WTC11 (cell line): ENCODE data around the gene SCO2. TPM values are rescaled to one million over a fixed set of nuclear protein-coding genes. Genes with fewer than 3 reads are reported as not detected.

Source experiments
- ATAC-seq: fragments of 200-7000 bp; cut with Tn5 transposase; 2 replicates; pipeline ENCODE4 v1.10.0; 2021; ENCODE audit warnings: mild to moderate bottlenecking, moderate library complexity
- CTCF ChIA-PET: fragments of 300-600 bp; sonication (Branson Sonifier 250); formaldehyde crosslinking; loops from one replicate; lab custom pipeline; 2021; ENCODE audit warnings: antibody characterized with exemption; lab: Charles Lee
- POLR2A ChIA-PET: fragments of 350-600 bp; sonication (Branson Sonifier 250); formaldehyde crosslinking; loops from one replicate; lab custom pipeline; 2021; ENCODE audit warnings: antibody characterized with exemption; lab: Charles Lee
- DNase-seq: peaks from one replicate; pipeline ENCODE4 v3.0.0; 2021; ENCODE audit warnings: low spot score
- H3K27ac Mint-ChIP-seq: 2 replicates; pipeline ENCODE4 v1.8.0; 2021; ENCODE audit warnings: mixed read lengths
- H3K27me3 Mint-ChIP-seq: 2 replicates; pipeline ENCODE4 v1.8.0; 2021; ENCODE audit warnings: low read depth, mild to moderate bottlenecking, moderate library complexity, mixed read lengths
- H3K36me3 Mint-ChIP-seq: 2 replicates; pipeline ENCODE4 v1.8.0; 2021; ENCODE audit warnings: mixed read lengths
- H3K4me1 Mint-ChIP-seq: 2 replicates; pipeline ENCODE4 v1.8.0; 2022; ENCODE audit warnings: mixed read lengths
- H3K4me3 Mint-ChIP-seq: 2 replicates; pipeline ENCODE4 v1.8.0; 2021; ENCODE audit warnings: mild to moderate bottlenecking, moderate library complexity, mixed read lengths
- H3K9me3 Mint-ChIP-seq: 2 replicates; pipeline ENCODE4 v1.8.0; 2021; ENCODE audit warnings: mixed read lengths
- AR ChIP-seq: fragments of 250-450 bp; sonication (Bioruptor Pico); IDR thresholded peaks from 2 replicates; pipeline ENCODE4 v1.9.0; 2021; ENCODE audit warnings: mild to moderate bottlenecking
- ARID4B ChIP-seq: sonication (generic); formaldehyde crosslinking; IDR thresholded peaks from 2 replicates; pipeline ENCODE4 v1.8.0; 2023; ENCODE audit warnings: missing genetic modification reagents, mild to moderate bottlenecking, borderline replicate concordance
- ATF2 ChIP-seq: sonication (generic); formaldehyde crosslinking; IDR thresholded peaks from 2 replicates; pipeline ENCODE4 v1.8.1; 2022; ENCODE audit warnings: low read depth, missing genetic modification reagents, borderline replicate concordance
- CBFB ChIP-seq: sonication (generic); formaldehyde crosslinking; IDR thresholded peaks from 2 replicates; pipeline ENCODE4 v1.8.1; 2022; ENCODE audit warnings: mild to moderate bottlenecking, low read depth, missing genetic modification reagents
- CTCF ChIP-seq: fragments of 200-600 bp; IDR thresholded peaks from 2 replicates; pipeline ENCODE4 v1.8.0; 2022; ENCODE audit warnings: antibody characterized with exemption
- FOXP4 ChIP-seq: sonication (generic); formaldehyde crosslinking; IDR thresholded peaks from 2 replicates; pipeline ENCODE4 v1.8.0; 2022; ENCODE audit warnings: mild to moderate bottlenecking, missing genetic modification reagents
- HMGA2 ChIP-seq: fragments of 250-450 bp; sonication (Bioruptor Pico); IDR thresholded peaks from 2 replicates; pipeline ENCODE4 v1.4.0; 2021; ENCODE audit warnings: mild to moderate bottlenecking, moderate library complexity
- JUN ChIP-seq: sonication (generic); formaldehyde crosslinking; IDR thresholded peaks from 2 replicates; pipeline ENCODE4 v1.8.0; 2023; ENCODE audit warnings: mild to moderate bottlenecking, missing genetic modification reagents
- MYBL2 ChIP-seq: sonication (generic); formaldehyde crosslinking; IDR thresholded peaks from 2 replicates; pipeline ENCODE4 v1.8.1; 2023; ENCODE audit warnings: mild to moderate bottlenecking, moderate library complexity, missing genetic modification reagents
- RELA ChIP-seq: sonication (generic); formaldehyde crosslinking; IDR thresholded peaks from 2 replicates; pipeline ENCODE4 v1.8.1; 2022; ENCODE audit warnings: missing genetic modification reagents, mild to moderate bottlenecking, borderline replicate concordance
- RORB ChIP-seq: fragments of 250-450 bp; sonication (Bioruptor Pico); IDR thresholded peaks from 2 replicates; pipeline ENCODE4 v1.9.0; 2021; ENCODE audit warnings: mild to moderate bottlenecking
- ZNF396 ChIP-seq: fragments of 250-450 bp; sonication (Bioruptor Pico); IDR thresholded peaks from 2 replicates; pipeline ENCODE4 v1.8.0; 2021; ENCODE audit warnings: mild to moderate bottlenecking, moderate library complexity, borderline replicate concordance
- ZNF416 ChIP-seq: fragments of 250-450 bp; sonication (Bioruptor Pico); IDR thresholded peaks from 2 replicates; pipeline ENCODE4 v1.9.0; 2021; ENCODE audit warnings: mild to moderate bottlenecking, inconsistent platforms
- ZNF425 ChIP-seq: fragments of 250-450 bp; sonication (Bioruptor Pico); conservative IDR thresholded peaks from 2 replicates; pipeline ENCODE4 v1.9.0; 2021; ENCODE audit warnings: mild to moderate bottlenecking
- total RNA-seq: library from RNA; stranded (reverse); gene quantifications from 3 replicates; pipeline ENCODE4 v1.2.3, GENCODE V29; 2021

Gene SCO2
- total RNA-seq, 1 experiment from 2014 or later, result not detected

- DNase-seq (peak; percentile 85), ATAC-seq (peak; percentile 97)
- Mint-ChIP-seq H3K4me3 (no peak overlapping the region), H3K27me3 (peaks cover 3% of the 10 kb centered on the region), H3K27ac (no peak overlapping the region), H3K4me1 (peaks cover 6% of the 10 kb centered on the region), H3K9me3 (no peaks in the 10 kb centered on the region), H3K36me3 (no peaks in the 10 kb centered on the region)
- ChIA-PET POLR2A (interaction anchor here (0.6 to 1.5 kb wide), 2 partner anchors 13 to 34 kb away, joined by 3 read pairs; no protein-coding TSS in a partner anchor), CTCF (interaction anchor here (0.6 to 2.6 kb wide), 33 partner anchors 8 to 276 kb away, joined by 3 to 24 read pairs (median 5); partner anchors contain the start of genes ADM2, HDAC10, LMF2 and NCAPH2)
- TF ChIP-seq MYBL2 (no peak), CTCF (peak; percentile 33; the same call in 1 of the 2 replicates)
These were observed 27.0 kb downstream of the SCO2 start for GRCh38 chr22:50498322-50498890.

- no peak for DNase-seq
- ATAC-seq, result no peak
- Mint-ChIP-seq H3K27me3 (peaks cover 4% of the 10 kb centered on the region), H3K4me1 (peaks cover 6% of the 10 kb centered on the region), H3K4me3 (no peak overlapping the region), H3K9me3 (no peaks in the 10 kb centered on the region), H3K27ac (no peak overlapping the region), H3K36me3 (no peaks in the 10 kb centered on the region)
- TF ChIP-seq RELA (CRISPR knock-in tag) (no peak), FOXP4 (no peak), RORB (CRISPR knock-in tag) (no peak), ARID4B (no peak), ZNF425 (no peak), ZNF416 (CRISPR knock-in tag) (no peak), CBFB (no peak), ZNF396 (CRISPR knock-in tag) (no peak), HMGA2 (CRISPR knock-in tag) (no peak), AR (CRISPR knock-in tag) (no peak), ATF2 (CRISPR knock-in tag) (no peak), JUN (CRISPR knock-in tag) (no peak)
- ChIA-PET CTCF (interaction anchor here (0.6 to 2.6 kb wide), 17 partner anchors 9 to 264 kb away, joined by 3 to 24 read pairs (median 6); partner anchors contain the start of genes ADM2, LMF2, NCAPH2 and SCO2), POLR2A (interaction anchor here (0.7 to 1.5 kb wide), 2 partner anchors 12 to 31 kb away, joined by 3 to 4 read pairs; no protein-coding TSS in a partner anchor)
These were observed 28.3 kb downstream of the SCO2 start for GRCh38 chr22:50497093-50497492.
